Left ventricle myocardium inferior (tissue), 1 donor: Measurements from ENCODE around the gene CARD14. TPM values are rescaled to one million over a fixed set of nuclear protein-coding genes. Genes with fewer than 3 reads are reported as not detected.

Source experiments
- DNase-seq: peaks from one replicate; pipeline ENCODE4 v3.0.0-alpha.2; 2020
- H3K27ac ChIP-seq: fragments of 200-600 bp; replicated peaks from 2 replicates; pipeline ENCODE4 v1.8.0; 2021
- H3K27me3 ChIP-seq: fragments of 200-600 bp; 2 replicates; pipeline ENCODE4 v1.8.0; 2021; ENCODE audit warnings: low read depth
- H3K36me3 ChIP-seq: fragments of 200-600 bp; 2 replicates; pipeline ENCODE4 v1.8.0; 2021
- H3K4me1 ChIP-seq: fragments of 200-600 bp; 2 replicates; pipeline ENCODE4 v1.8.0; 2021
- H3K4me3 ChIP-seq: fragments of 200-600 bp; 2 replicates; pipeline ENCODE4 v1.8.0; 2021; ENCODE audit warnings: mild to moderate bottlenecking, moderate library complexity
- H3K9me3 ChIP-seq: fragments of 200-600 bp; replicated peaks from 2 replicates; pipeline ENCODE4 v1.8.0; 2021
- CTCF ChIP-seq: fragments of 200-600 bp; IDR thresholded peaks from 2 replicates; pipeline ENCODE4 v1.8.0; 2021; ENCODE audit warnings: antibody characterized with exemption, mild to moderate bottlenecking, borderline replicate concordance
- intact Hi-C: fragments of 100-400 bp; cut with micrococcal nuclease; formaldehyde crosslinking; loops from one replicate; pipeline ENCODE4 v1.11.0; 2022
- total RNA-seq: library from RNA; stranded (reverse); fragmentation: NEBNext Ultra II Directional; extraction: Animal tissue kit (Norgen Biotek cat#: 25700); gene quantifications from one replicate; pipeline ENCODE4 v1.2.1, GENCODE V29; 2021
- donor health status: DM: no; HTN: yes; CAD: no; lungs with severe emphysema.

The CARD14 gene
- total RNA-seq, 1 donor from 2014 or later = 0.49 TPM

GRCh38 chr17:80125656-80126448 lies 44.0 kb upstream of the CARD14 start:
- no peaks in the 10 kb centered on the region for H3K36me3 ChIP-seq
- TF ChIP-seq CTCF = no peak
- H3K27me3 ChIP-seq = peaks cover 8% of the 10 kb centered on the region
- intact Hi-C loops = no loop called here
- H3K9me3 ChIP-seq = no peaks in the 10 kb centered on the region
- DNase-seq = no peak
- no peak overlapping the region for H3K4me3 ChIP-seq
- no peak overlapping the region for H3K27ac ChIP-seq
- no peaks in the 10 kb centered on the region for H3K4me1 ChIP-seq

- Histone ChIP-seq H3K27me3 (peaks cover 8% of the 10 kb centered on the region), H3K4me1 (no peaks in the 10 kb centered on the region), H3K27ac (no peak overlapping the region), H3K4me3 (no peak overlapping the region), H3K9me3 (no peaks in the 10 kb centered on the region), H3K36me3 (no peaks in the 10 kb centered on the region)
- DNase-seq = no peak
- intact Hi-C loops = no loop called here
- TF ChIP-seq CTCF = no peak
Measured at GRCh38 chr17:80126449-80126715, 43.4 kb upstream of the CARD14 start.

- intact Hi-C loops = no loop called here
- H3K4me1 ChIP-seq = no peaks in the 10 kb centered on the region
- H3K27me3 ChIP-seq = peaks cover 8% of the 10 kb centered on the region
- DNase-seq = no peak
- no peaks in the 10 kb centered on the region for H3K9me3 ChIP-seq
- TF ChIP-seq CTCF = no peak
- peaks cover 12% of the 10 kb centered on the region for H3K36me3 ChIP-seq
- no peak overlapping the region for H3K27ac ChIP-seq
- H3K4me3 ChIP-seq = no peak overlapping the region
Measured at GRCh38 chr17:80129006-80129565, 40.7 kb upstream of the CARD14 start.

- Histone ChIP-seq H3K9me3 (no peaks in the 10 kb centered on the region), H3K27ac (no peak overlapping the region), H3K36me3 (peaks cover 31% of the 10 kb centered on the region), H3K4me3 (no peak overlapping the region), H3K27me3 (no peaks in the 10 kb centered on the region), H3K4me1 (no peaks in the 10 kb centered on the region)
- intact Hi-C loops = no loop called here
- no peak for TF ChIP-seq CTCF
- no peak for DNase-seq
Measured at GRCh38 chr17:80130992-80131391, 38.8 kb upstream of the CARD14 start.

GRCh38 chr17:80132906-80133625 lies 36.8 kb upstream of the CARD14 start:
- H3K4me1 ChIP-seq = no peaks in the 10 kb centered on the region
- H3K4me3 ChIP-seq = no peak overlapping the region
- H3K27ac ChIP-seq = no peak overlapping the region
- TF ChIP-seq CTCF = no peak
- peaks cover 52% of the 10 kb centered on the region for H3K36me3 ChIP-seq
- no peaks in the 10 kb centered on the region for H3K27me3 ChIP-seq
- no peak for DNase-seq
- intact Hi-C loops = no loop called here
- H3K9me3 ChIP-seq = no peaks in the 10 kb centered on the region
